ENCODE results near the gene FRAT1.

Gene FRAT1

DNA sequence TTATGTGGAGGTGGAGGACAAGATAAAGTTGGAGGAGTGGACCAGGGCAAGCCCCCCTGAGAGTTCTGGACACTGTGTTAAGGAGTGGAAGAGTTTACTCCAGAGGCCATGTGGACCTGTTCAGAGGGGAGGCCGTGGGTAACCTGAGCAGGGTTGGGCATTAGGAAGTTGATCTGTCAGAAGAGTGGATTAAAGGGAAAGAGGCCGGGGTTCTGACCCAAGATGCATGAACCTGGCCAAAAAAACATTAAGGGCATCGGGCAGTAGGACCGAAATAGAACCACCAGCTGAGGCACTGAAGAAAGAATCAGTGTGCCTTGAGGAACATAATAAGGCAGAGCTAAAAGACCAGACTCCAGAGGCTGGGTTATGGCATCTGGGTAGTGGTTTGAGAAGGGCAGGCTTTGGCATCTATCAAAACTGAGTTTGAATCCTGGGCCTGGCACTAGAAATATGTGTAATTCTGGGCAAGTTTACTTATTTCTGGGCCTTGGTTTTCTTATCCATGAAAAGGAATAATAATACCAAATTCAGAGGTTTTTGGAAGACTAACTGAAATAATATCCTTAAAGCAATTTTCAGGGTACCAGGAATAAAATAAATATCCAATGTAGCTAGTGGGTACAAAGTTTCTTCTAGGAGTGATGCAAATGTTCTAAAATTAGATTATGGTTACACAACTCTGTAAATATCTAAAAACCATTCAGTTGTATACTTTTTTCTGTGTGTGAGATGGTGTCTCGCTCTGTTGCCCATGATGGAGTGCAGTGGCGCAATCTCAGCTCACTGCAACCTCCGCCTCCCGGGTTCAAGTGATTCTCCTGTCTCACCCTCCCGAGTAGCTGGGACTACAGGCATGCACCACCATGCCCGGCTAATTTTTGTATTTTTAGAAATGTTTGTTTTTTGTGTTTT, 10.9 kb upstream of the FRAT1 start:
- no peak for DNase-seq (ENCODE audit: low spot score)

DNA sequence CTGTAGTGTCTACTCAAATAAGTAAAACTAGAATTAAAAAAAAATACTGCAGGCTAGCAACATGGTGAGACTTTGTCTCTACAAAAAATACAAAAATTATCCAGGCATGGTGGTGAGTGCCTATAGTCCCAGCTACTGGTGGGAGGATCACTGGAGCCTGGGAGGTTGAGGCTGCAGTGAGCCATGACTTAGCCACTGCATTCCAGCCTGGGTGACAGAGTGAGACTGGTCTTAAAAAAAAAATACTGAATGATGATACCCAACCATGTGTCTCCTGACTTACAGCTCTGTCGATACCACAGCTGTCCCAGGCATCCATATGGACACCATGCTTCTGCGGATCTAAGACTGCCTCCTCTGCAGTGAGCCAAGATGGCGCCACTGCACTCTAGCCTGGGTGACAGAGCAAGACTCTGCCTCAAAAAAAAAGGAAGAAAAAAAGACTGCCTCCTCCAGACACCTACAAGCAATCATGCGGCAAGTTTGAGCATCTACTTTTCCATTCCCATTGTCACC, 7.9 kb upstream of the FRAT1 start:
- DNase-seq (ENCODE audit: low spot score) = no peak

DNA sequence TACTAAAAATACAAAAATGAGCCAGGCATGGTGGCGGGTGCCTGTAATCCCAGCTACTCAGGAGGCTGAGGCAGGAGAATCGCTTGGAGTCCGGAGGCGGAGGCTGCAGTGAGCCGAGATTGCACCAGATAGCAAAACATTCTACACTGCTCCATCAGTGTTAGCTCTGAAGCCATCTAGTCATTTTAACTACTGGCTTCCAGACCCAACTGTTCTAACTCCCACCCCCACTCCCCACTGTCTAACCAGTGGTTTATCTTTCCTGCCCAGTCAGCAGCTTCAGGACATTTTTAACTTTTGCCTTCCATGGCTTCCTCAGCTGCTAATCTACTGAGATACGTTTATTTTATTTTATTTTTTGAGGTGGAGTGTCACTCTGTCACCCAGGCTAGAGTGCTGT, 6.2 kb upstream of the FRAT1 start:
- no peak for DNase-seq (ENCODE audit: low spot score)

DNA sequence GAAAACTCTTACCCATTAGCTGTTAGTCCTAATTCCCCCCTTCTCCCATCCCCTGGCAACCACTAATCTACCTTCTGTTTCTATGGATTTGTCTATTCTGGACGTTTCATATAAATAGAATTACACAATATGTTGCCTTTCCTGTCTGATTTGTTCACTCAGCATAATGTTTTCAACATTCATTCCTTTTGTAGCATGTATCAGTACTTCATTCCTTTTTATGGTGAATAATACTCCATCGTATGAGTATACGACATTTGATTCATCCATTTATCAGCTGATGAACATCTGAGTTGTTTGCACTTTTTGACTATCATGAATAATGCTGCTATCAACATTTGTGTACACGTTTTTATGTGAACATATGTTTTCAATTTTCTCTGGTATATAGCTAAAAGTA, 4.4 kb upstream of the FRAT1 start:
- DNase-seq (ENCODE audit: low spot score) = no peak

DNA sequence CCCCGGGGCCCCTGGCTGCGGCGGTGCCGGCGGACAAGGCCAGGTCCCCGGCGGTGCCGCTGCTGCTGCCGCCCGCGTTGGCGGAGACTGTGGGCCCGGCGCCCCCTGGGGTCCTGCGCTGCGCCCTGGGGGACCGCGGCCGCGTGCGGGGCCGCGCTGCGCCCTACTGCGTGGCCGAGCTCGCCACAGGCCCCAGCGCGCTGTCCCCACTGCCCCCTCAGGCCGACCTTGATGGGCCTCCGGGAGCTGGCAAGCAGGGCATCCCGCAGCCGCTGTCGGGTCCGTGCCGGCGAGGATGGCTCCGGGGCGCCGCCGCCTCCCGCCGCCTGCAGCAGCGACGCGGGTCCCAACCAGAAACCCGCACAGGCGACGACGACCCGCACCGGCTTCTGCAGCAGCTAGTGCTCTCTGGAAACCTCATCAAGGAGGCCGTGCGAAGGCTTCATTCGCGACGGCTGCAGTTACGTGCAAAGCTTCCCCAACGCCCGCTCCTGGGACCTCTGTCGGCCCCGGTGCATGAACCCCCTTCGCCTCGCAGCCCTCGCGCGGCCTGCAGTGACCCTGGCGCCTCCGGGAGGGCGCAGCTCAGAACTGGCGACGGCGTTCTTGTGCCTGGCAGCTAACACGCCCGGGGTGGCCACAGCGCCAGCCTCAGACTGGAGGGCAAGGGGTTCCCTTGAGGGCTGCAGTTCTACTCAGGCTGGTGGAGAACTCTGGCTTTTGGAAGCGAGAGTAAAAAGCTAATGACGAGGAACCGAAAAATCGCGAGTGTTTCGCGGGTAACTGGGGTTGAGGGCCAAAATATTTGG, 804 bp downstream of the FRAT1 start:
- DNase-seq (ENCODE audit: low spot score) = no peak

DNA sequence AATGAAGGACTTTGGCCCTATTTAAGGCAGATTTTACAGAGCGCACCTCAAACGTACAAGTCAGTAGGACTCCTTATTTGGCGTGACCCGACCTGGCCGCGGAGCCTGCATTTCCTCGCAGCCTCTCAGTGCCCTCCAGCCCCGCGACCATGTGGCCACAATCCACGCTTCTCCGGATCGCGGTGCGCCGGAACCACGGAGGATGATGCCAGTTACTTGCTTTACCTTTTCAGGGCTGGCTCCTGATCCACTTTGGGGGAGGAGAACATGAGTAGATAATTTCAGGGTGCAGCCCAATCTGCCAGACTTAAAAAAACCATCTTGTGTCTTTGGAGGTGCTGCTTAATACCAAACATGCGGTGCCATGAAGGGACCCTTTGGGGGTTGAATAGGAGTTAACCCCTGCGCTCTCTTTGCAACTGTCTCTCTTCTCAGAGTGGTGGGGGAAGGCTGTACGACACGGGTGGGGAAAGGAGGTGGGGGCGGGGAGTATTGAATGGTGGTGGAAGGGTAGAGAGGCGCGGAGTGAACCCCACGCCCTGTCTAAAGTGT, 1.5 kb downstream of the FRAT1 start:
- no peak for DNase-seq (ENCODE audit: low spot score)

DNA sequence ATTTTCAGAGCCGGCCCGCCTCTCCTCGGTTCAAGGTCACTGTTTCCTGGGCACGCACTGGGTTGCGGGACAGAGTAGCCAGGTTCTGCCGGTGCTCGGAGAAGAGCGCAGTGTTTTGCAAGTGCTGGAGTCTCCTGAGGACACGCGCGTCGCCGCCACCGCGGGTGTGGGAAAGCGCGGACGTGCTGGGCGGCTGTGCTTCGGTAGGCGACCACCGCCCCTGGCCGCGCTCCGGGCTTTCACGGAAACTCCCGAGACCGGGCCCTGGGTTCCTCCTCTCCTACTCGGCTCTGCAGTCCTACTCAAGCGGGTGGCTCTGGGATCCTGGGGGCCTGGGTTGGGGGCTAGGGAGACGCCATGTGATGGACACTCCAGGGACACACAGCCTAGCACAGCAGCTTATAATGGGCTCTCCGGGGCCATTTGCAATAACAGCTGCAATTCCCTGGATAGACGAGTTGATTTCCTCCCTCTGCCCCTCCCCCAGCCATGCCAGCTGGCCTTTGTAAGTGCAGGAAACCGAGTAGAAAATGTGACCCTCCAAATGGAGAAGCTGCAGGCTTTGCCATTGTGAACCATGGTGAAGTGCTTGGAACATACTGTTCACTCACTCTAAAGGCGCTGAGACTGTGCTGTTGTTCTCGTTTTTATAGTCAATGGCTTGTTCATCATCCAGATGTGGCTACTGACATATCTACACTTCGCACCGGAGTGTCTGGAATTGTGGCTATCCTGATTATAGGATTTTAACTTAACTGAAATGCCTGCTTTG, 2.1 kb downstream of the FRAT1 start:
- no peak for DNase-seq (ENCODE audit: low spot score)

DNA sequence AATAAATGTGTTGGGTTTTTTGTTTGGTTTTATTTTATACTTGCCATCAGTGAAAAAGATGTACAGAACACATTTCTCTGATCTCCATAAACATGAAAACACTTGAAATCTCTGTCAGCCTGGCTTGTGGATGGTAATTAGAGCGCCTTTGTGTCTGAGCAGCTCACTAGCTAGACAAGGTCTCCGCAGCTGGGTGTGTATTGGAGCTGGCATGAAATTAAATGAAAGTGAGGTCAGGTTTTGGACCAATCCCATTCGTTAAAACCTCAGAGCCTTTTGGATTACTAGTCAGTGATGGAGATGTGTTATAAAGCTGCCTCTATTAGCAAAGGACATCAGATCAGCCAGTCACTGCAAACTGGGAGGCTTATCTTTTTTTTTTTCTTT, 2.7 kb downstream of the FRAT1 start:
- no peak for DNase-seq (ENCODE audit: low spot score)

DNA sequence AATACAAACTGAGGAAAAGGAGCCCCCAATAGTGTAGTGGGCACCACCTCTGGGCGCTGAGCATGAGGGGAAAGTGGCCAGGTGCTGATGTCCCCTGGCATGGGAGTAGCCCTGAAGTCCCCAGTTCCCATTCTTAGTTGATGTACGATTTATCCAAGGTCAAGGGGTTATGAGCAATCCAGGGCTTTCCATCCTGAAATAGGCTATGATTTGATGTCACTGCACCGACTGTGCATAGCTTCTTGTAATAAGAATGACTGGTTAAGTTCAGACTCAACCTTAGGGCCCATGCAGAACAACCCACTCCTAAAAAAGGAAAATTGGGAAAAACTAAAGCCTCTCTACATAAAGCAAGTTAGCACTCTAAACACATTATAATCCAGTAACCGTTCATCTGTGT, 4.4 kb downstream of the FRAT1 start:
- DNase-seq (ENCODE audit: low spot score) = no peak

DNA sequence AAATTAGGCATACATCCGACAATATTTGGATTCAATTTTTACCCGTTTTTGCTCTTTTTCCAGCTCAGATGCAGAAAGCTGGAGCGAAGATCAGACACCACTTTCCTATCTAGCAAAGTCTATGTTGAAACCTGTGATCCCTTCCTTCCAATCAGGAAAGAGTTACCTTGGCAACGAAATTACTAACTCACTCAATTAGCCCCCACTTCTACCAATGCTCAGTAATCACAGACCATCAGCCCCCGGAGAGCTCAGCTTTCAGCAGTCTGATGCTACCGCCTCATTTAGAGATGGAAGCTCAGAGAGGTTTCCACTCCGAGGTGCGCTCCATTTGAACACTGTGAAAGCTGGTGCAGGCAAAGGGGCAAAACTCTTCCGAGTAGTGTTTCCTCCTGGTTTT, 6.7 kb downstream of the FRAT1 start:
- DNase-seq (ENCODE audit: low spot score) = no peak

DNA sequence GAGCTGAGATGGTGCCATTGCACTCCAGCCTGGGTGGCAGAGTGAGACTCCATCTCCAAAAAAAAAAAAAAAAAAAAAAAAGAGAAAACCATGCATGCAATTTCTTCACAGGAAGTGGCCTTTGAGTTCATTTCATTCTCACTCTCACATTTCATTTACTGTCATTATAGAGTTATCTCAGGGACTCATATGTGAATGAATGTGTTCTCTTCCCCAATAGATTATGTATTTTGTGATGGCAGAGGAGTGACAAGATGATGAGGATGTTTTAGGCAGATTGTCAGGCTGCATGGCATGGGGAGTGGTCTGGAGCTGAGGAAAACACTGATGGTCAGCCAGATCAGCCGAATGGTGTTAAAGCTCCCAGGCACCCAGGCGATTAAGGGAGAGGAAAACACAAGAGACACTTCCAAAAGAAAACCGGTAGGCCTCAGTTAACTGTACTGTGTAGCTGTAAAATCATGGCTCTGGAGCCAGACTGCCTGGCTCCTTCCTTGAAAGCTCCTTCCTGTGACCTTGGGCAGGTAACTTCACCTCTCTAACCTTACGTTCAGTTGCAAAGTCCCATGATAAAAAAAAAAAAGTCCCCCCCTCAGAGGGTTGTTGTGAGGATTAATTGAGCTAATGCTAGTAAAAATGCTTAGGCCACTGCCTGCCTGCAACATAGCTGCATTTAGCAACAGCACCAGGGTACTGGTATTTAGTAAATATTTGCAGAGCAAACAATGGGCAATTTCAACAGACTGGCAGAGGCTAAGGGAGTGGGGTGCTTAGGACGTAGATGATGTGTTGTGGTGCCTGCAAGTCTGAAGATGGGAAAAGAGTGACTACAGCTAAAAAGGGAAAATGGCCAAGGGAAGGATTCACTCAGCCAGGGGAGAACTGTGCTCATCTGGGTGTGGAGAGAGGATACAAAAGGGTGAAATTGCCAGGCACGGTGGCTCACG, 8.6 kb downstream of the FRAT1 start:
- DNase-seq (ENCODE audit: low spot score) = peak; percentile 79

DNA sequence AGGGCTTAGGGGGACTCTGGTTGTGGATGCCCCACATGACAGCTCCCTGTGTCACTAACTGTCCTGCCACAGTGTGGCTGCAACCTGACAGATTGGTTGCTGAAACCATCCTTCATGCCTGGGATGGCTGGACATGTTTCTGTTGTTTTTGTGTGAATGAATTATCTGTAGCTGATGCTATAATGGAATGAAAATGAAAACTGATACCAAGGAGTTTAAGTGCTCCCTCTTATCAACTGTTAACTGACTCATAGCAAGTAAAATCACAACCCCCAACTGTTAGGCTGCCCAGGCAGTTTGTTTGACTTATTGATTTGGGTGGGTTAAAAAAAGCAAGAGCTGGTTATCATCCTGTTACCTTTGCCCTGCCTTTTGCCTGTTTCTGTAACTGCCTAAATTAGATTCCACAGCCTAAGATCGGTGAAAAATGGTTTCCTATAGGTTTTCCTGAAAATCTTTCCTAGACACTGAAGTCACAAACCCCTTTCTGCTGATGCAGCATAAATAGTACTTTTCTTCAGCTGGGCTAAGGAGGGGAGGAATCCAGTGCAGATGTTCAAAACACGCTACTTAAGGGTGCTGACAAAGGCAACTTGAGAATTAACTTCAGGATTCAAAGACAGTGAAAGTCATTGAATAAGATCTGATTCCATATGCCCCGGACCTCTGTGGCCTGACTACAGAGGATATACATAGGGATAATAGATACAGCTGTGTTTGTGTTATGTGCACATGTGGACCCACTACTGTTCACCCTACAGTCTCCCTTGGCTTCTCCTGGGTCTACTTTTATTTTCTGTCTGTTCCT, 9.8 kb downstream of the FRAT1 start:
- DNase-seq (ENCODE audit: low spot score) = peak; percentile 71

DNA sequence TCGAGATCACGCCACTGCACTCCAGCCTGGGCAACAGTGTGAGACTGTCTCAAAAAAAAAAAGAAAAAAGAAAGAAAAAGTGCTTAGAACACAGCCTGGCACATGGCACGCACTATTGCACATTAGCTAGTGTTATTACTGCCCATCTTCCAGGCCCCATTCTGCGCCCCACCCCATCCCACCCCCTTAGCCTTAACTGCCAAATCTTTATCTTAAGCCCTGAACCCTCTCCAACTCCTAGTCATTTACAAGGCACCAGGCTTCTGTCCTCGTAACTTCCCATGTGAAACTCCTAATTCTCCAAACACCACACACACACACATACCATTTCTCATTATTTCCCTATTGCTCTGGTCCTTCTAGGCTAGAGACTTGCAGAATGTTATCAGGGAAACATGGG, 10.7 kb downstream of the FRAT1 start:
- DNase-seq (ENCODE audit: low spot score) = no peak

DNA sequence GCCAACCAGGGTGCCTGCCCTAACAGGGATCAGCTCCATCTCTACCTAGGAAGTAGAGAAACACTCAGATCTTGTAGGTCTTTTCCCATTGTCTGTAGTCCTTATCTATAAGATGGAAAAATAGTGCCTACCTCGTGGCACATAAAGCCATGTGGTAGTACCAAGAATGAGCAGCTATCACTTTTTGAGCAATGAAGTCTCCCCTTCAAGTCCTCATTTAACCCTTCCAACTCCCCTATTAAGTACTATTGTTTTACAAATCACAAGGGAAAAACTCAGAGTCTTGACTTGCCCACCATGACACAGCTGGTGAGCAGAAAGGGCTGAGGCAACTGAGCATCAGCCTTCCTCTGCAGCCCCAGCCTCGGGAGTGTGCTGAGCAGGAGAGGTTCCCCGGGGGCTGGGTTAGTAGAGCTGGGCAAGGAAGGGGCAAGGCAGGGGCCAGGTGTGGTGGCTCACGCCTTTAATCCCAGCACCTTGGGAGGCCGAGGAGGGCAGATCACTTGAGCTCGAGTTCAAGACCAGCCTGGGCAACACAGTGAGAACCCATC, 12.2 kb downstream of the FRAT1 start:
- DNase-seq (ENCODE audit: low spot score) = no peak

DNA sequence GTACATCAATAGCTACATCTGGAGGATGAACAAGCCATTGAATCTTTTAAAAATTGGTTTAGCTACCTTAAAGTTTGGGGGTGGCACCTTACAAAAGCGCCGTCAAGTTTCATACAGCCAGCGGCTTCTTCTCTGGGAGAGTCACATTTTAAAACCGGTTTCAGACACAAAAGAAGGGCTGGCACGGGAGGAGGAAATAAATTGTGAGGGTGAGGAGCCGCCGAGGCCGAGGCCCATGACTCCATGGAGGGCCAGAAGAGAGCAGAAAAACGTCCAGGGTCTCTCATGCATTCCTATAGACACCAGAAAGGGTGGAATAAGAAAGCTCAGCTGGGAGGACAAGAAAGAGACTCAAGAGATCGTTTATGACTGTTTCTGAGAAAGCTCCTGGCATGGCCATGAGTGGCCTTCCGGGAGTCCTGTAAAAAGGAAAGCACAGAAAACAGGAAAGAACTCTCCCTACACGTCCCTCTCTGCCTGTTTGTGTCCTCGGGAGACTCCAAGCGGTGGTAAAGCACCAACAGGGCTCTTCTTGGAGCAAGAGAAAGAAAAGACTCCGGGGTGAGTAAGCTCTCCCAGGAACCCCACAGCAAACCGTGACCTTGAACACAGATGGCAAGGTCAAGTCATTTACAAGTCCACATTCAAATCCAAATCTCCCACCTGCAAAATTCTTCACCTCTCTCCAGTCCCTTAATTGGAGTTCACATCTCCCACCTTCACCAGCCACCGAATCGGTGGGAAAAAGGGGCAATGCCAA, 13.7 kb downstream of the FRAT1 start:
- DNase-seq (ENCODE audit: low spot score) = peak; percentile 61

DNA sequence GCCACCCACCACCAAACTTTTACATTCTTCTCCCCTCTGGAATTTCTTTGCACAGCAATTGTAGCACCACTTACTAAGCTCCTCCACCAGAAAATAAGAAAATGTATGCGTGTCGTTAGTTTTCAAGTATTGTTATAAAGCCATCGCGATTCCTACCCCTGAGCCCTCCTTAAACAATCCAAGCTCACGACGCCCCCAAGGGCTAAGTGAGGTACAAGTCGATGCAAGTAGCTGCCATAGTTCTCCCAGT, 14.2 kb downstream of the FRAT1 start:
- no peak for DNase-seq (ENCODE audit: low spot score)

DNA sequence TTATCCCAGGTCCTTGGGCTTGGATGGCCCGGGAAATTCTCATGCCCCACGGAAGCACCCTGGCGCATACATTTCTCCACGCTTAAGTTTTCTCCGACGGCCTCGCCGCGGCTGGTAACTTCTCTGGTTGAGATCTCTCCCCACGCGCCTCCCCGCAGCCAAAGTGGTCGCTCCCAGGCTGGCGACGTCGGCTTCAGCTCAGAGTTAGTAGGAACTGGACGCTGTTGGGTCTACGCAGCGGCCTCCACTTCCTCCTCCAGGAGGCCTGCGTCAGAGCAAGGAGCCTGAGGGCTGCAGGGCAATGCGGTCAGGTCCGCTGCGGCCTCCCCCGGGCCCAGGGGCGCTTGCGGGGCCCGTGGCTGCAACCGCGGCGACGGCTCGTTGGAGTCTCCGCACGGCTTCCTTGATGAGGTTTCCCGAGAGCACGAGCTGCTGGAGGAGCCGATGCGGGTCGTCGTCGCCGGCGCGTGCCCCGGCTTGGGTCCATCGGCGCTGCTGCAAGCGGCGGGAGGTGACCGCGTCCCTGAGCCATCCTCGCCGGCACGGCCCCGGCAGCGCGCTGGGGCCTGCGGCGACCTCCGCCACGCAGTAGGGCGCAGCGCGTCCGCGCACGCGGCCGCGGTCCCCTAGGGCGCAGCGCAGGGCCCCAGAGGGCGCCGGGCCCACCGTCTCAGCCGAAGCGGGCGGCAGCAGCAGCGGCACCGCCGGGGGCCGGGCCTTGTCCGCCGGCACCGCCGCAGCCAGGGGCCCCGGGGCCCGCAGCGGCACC, 14.7 kb downstream of the FRAT1 start:
- DNase-seq (ENCODE audit: low spot score) = no peak

DNA sequence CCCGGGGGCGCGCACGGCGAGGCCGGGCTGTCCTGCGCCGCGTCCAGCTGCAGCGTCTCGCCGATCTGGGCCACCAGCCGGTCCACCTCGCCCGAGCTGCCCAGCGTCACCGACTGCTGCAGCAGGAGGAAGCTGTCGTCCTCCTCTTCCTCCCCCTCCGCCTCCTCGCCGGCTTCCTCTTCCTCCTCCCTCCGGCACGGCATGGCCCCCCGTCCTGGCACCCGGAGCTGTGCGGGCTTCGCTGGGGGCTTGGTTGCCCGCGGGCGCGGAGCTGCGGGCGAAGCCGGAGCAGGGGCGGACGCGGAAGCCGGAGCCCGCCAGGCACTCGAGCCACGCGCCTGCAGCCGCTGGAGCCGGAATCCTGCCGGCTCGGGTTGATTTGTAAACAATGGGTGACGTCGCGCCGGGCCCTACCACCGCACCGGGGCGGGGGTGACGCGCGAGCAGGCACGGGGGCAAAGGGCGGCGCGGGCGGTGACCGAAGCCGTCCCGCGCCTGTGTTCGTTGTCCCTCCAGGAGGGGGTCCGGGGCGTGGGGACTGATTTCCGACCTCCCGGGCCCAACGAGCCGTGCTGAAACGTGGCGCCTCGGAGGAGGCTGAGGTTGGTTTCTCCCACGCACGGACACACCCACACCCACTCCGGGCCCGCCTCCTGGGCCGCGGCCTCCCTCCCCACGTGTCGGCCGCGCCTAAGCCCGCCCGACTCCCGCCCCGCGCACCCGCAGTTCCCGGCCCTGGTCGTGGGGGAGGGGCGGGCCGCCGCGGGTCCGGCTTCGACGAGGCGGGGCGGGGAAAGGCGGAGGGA, 15.5 kb downstream of the FRAT1 start, which contains the start of gene FRAT2:
FRAT2 (minus strand) TSS at position 360 of the 806 bp plus-strand sequence; CDS start at position 203, 157 bp downstream.
- DNase-seq (ENCODE audit: low spot score) = peak; percentile 92
